WTC11 (cell line): Measurements from ENCODE around the gene VEPH1. TPM values are rescaled to one million over a fixed set of nuclear protein-coding genes. Genes with fewer than 3 reads are reported as not detected.

Experiments used
- ATAC-seq: fragments of 200-7000 bp; cut with Tn5 transposase; 2 replicates; pipeline ENCODE4 v1.10.0; 2021; ENCODE audit warnings: mild to moderate bottlenecking, moderate library complexity
- CTCF ChIA-PET: fragments of 300-600 bp; sonication (Branson Sonifier 250); formaldehyde crosslinking; loops from one replicate; lab custom pipeline; 2021; ENCODE audit warnings: antibody characterized with exemption; lab: Charles Lee
- POLR2A ChIA-PET: fragments of 350-600 bp; sonication (Branson Sonifier 250); formaldehyde crosslinking; loops from one replicate; lab custom pipeline; 2021; ENCODE audit warnings: antibody characterized with exemption; lab: Charles Lee
- DNase-seq: peaks from one replicate; pipeline ENCODE4 v3.0.0; 2021; ENCODE audit warnings: low spot score
- H3K27ac Mint-ChIP-seq: 2 replicates; pipeline ENCODE4 v1.8.0; 2021; ENCODE audit warnings: mixed read lengths
- H3K27me3 Mint-ChIP-seq: 2 replicates; pipeline ENCODE4 v1.8.0; 2021; ENCODE audit warnings: low read depth, mild to moderate bottlenecking, moderate library complexity, mixed read lengths
- H3K36me3 Mint-ChIP-seq: 2 replicates; pipeline ENCODE4 v1.8.0; 2021; ENCODE audit warnings: mixed read lengths
- H3K4me1 Mint-ChIP-seq: 2 replicates; pipeline ENCODE4 v1.8.0; 2022; ENCODE audit warnings: mixed read lengths
- H3K4me3 Mint-ChIP-seq: 2 replicates; pipeline ENCODE4 v1.8.0; 2021; ENCODE audit warnings: mild to moderate bottlenecking, moderate library complexity, mixed read lengths
- H3K9me3 Mint-ChIP-seq: 2 replicates; pipeline ENCODE4 v1.8.0; 2021; ENCODE audit warnings: mixed read lengths
- CREB1 ChIP-seq: sonication (generic); formaldehyde crosslinking; IDR thresholded peaks from 2 replicates; pipeline ENCODE4 v1.8.0; 2023; ENCODE audit warnings: mild to moderate bottlenecking, missing genetic modification reagents
- GRHL2 ChIP-seq: fragments of 250-450 bp; sonication (Bioruptor Pico); IDR thresholded peaks from 2 replicates; pipeline ENCODE4 v1.8.0; 2022; ENCODE audit warnings: mild to moderate bottlenecking, moderate library complexity; ENCODE audit not compliant: insufficient replicate concordance, severe bottlenecking
- NFATC4 ChIP-seq: fragments of 250-450 bp; sonication (Bioruptor Pico); IDR thresholded peaks from 2 replicates; pipeline ENCODE4 v1.9.0; 2021; ENCODE audit warnings: mild to moderate bottlenecking
- NFE2L1 ChIP-seq: sonication (generic); formaldehyde crosslinking; IDR thresholded peaks from 2 replicates; pipeline ENCODE4 v1.8.1; 2023; ENCODE audit warnings: missing genetic modification reagents
- NR3C1 ChIP-seq: sonication (generic); formaldehyde crosslinking; conservative IDR thresholded peaks from 2 replicates; pipeline ENCODE4 v1.8.1; 2023; ENCODE audit warnings: low read depth, mild to moderate bottlenecking, missing genetic modification reagents
- RELA ChIP-seq: sonication (generic); formaldehyde crosslinking; IDR thresholded peaks from 2 replicates; pipeline ENCODE4 v1.8.1; 2022; ENCODE audit warnings: missing genetic modification reagents, mild to moderate bottlenecking, borderline replicate concordance
- SMAD3 ChIP-seq: sonication (generic); formaldehyde crosslinking; IDR thresholded peaks from 2 replicates; pipeline ENCODE4 v1.8.0; 2022; ENCODE audit warnings: missing genetic modification reagents, mild to moderate bottlenecking, borderline replicate concordance
- TEAD4 ChIP-seq: sonication (generic); formaldehyde crosslinking; IDR thresholded peaks from 2 replicates; pipeline ENCODE4 v1.8.0; 2022; ENCODE audit warnings: mild to moderate bottlenecking, missing genetic modification reagents
- ZNF138 ChIP-seq: sonication (generic); formaldehyde crosslinking; conservative IDR thresholded peaks from 2 replicates; pipeline ENCODE4 v1.8.1; 2022; ENCODE audit warnings: mild to moderate bottlenecking, moderate library complexity, missing genetic modification reagents
- ZNF219 ChIP-seq: sonication (generic); formaldehyde crosslinking; IDR thresholded peaks from 2 replicates; pipeline ENCODE4 v1.8.0; 2023; ENCODE audit warnings: missing genetic modification reagents, mild to moderate bottlenecking, borderline replicate concordance
- ZNF671 ChIP-seq: fragments of 250-450 bp; sonication (Bioruptor Pico); IDR thresholded peaks from 2 replicates; pipeline ENCODE4 v1.8.0; 2021; ENCODE audit warnings: mild to moderate bottlenecking
- total RNA-seq: library from RNA; stranded (reverse); gene quantifications from 3 replicates; pipeline ENCODE4 v1.2.3, GENCODE V29; 2021
- TF ChIP-seq, protein P1 (sequence below): sonication (generic); formaldehyde crosslinking; conservative IDR thresholded peaks from 2 replicates; pipeline ENCODE4 v1.8.1; 2022; ENCODE audit warnings: mild to moderate bottlenecking, missing genetic modification reagents
- TF ChIP-seq, protein P2 (sequence below): sonication (generic); formaldehyde crosslinking; IDR thresholded peaks from 2 replicates; pipeline ENCODE4 v1.8.1; 2023; ENCODE audit warnings: mild to moderate bottlenecking, missing genetic modification reagents
- TF ChIP-seq, protein P3 (sequence below): sonication (generic); formaldehyde crosslinking; IDR thresholded peaks from 2 replicates; pipeline ENCODE4 v1.8.1; 2023; ENCODE audit warnings: mild to moderate bottlenecking, missing genetic modification reagents, borderline replicate concordance
- TF ChIP-seq, protein P4 (sequence below): fragments of 250-450 bp; sonication (Bioruptor Pico); IDR thresholded peaks from 2 replicates; pipeline ENCODE4 v1.9.0; 2021; ENCODE audit warnings: moderate library complexity, mild to moderate bottlenecking, inconsistent platforms, borderline replicate concordance
- TF ChIP-seq, protein P5 (sequence below): fragments of 250-450 bp; sonication (Bioruptor Pico); IDR thresholded peaks from 2 replicates; pipeline ENCODE4 v1.9.0; 2021; ENCODE audit warnings: mild to moderate bottlenecking
- TF ChIP-seq, protein P6 (sequence below): sonication (generic); formaldehyde crosslinking; IDR thresholded peaks from 2 replicates; pipeline ENCODE4 v1.8.0; 2022; ENCODE audit warnings: mild to moderate bottlenecking, missing genetic modification reagents
- TF ChIP-seq, protein P7 (sequence below): fragments of 250-450 bp; sonication (Bioruptor Pico); conservative IDR thresholded peaks from 2 replicates; pipeline ENCODE4 v1.9.0; 2021; ENCODE audit warnings: mild to moderate bottlenecking
- TF ChIP-seq, protein P8 (sequence below): sonication (generic); formaldehyde crosslinking; IDR thresholded peaks from 2 replicates; pipeline ENCODE4 v1.8.0; 2022; ENCODE audit warnings: mild to moderate bottlenecking, missing genetic modification reagents
- TF ChIP-seq, protein P9 (sequence below): sonication (generic); formaldehyde crosslinking; IDR thresholded peaks from 2 replicates; pipeline ENCODE4 v1.8.1; 2022; ENCODE audit warnings: missing genetic modification reagents, borderline replicate concordance
- TF ChIP-seq, protein P10 (sequence below): sonication (generic); formaldehyde crosslinking; IDR thresholded peaks from 2 replicates; pipeline ENCODE4 v1.8.0; 2023; ENCODE audit warnings: missing genetic modification reagents

Gene VEPH1
- total RNA-seq, 1 experiment from 2014 or later = 10.8 TPM

DNA sequence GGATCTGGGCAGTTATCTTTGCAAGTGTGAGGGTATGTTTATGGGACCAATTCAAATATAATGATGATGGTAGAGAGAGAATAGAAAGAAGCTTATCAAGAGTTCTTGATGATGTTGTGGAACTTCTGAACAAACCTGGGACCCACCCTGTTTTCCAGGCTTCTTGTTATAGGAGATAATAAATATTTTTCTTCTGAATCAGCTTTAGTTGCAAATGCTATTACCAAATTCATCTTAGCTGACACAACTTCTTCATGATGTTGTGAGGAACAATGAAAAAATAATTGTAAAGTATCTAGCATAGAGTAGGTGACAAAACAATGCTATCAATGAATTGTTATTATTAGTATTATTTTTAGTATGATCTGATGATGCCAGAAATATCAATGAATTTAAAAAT lies 110.1 kb downstream of the VEPH1 start:
- ChIA-PET CTCF (no interaction called here), POLR2A (no interaction called here)
- no peaks in the 10 kb centered on the region for H3K4me1 Mint-ChIP-seq
- DNase-seq (no peak), ATAC-seq (no peak)
- peaks cover 16% of the 10 kb centered on the region for H3K9me3 Mint-ChIP-seq
- no peaks in the 10 kb centered on the region for H3K36me3 Mint-ChIP-seq
- H3K27ac Mint-ChIP-seq = no peak overlapping the region
- H3K4me3 Mint-ChIP-seq = no peak overlapping the region
- TF ChIP-seq, protein P1, sequence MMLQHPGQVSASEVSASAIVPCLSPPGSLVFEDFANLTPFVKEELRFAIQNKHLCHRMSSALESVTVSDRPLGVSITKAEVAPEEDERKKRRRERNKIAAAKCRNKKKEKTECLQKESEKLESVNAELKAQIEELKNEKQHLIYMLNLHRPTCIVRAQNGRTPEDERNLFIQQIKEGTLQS (CRISPR knock-in tag) = no peak
- TF ChIP-seq NFATC4 (CRISPR knock-in tag) (no peak), ZNF138 (no peak), ZNF219 (CRISPR knock-in tag) (no peak), GRHL2 (no peak), RELA (no peak)
- TF ChIP-seq, protein P2, sequence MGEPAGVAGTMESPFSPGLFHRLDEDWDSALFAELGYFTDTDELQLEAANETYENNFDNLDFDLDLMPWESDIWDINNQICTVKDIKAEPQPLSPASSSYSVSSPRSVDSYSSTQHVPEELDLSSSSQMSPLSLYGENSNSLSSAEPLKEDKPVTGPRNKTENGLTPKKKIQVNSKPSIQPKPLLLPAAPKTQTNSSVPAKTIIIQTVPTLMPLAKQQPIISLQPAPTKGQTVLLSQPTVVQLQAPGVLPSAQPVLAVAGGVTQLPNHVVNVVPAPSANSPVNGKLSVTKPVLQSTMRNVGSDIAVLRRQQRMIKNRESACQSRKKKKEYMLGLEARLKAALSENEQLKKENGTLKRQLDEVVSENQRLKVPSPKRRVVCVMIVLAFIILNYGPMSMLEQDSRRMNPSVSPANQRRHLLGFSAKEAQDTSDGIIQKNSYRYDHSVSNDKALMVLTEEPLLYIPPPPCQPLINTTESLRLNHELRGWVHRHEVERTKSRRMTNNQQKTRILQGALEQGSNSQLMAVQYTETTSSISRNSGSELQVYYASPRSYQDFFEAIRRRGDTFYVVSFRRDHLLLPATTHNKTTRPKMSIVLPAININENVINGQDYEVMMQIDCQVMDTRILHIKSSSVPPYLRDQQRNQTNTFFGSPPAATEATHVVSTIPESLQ (CRISPR knock-in tag) = no peak
- TF ChIP-seq, protein P3, sequence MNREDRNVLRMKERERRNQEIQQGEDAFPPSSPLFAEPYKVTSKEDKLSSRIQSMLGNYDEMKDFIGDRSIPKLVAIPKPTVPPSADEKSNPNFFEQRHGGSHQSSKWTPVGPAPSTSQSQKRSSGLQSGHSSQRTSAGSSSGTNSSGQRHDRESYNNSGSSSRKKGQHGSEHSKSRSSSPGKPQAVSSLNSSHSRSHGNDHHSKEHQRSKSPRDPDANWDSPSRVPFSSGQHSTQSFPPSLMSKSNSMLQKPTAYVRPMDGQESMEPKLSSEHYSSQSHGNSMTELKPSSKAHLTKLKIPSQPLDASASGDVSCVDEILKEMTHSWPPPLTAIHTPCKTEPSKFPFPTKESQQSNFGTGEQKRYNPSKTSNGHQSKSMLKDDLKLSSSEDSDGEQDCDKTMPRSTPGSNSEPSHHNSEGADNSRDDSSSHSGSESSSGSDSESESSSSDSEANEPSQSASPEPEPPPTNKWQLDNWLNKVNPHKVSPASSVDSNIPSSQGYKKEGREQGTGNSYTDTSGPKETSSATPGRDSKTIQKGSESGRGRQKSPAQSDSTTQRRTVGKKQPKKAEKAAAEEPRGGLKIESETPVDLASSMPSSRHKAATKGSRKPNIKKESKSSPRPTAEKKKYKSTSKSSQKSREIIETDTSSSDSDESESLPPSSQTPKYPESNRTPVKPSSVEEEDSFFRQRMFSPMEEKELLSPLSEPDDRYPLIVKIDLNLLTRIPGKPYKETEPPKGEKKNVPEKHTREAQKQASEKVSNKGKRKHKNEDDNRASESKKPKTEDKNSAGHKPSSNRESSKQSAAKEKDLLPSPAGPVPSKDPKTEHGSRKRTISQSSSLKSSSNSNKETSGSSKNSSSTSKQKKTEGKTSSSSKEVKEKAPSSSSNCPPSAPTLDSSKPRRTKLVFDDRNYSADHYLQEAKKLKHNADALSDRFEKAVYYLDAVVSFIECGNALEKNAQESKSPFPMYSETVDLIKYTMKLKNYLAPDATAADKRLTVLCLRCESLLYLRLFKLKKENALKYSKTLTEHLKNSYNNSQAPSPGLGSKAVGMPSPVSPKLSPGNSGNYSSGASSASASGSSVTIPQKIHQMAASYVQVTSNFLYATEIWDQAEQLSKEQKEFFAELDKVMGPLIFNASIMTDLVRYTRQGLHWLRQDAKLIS (CRISPR knock-in tag) = no peak
- TF ChIP-seq, protein P4, sequence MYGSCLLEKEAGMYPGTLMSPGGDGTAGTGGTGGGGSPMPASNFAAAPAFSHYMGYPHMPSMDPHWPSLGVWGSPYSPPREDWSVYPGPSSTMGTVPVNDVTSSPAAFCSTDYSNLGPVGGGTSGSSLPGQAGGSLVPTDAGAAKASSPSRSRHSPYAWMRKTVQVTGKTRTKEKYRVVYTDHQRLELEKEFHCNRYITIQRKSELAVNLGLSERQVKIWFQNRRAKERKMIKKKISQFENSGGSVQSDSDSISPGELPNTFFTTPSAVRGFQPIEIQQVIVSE = no peak
- TF ChIP-seq, protein P5, sequence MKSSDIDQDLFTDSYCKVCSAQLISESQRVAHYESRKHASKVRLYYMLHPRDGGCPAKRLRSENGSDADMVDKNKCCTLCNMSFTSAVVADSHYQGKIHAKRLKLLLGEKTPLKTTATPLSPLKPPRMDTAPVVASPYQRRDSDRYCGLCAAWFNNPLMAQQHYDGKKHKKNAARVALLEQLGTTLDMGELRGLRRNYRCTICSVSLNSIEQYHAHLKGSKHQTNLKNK = no peak
- TF ChIP-seq, protein P6, sequence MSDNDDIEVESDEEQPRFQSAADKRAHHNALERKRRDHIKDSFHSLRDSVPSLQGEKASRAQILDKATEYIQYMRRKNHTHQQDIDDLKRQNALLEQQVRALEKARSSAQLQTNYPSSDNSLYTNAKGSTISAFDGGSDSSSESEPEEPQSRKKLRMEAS (CRISPR knock-in tag) = no peak
- TF ChIP-seq, protein P7, sequence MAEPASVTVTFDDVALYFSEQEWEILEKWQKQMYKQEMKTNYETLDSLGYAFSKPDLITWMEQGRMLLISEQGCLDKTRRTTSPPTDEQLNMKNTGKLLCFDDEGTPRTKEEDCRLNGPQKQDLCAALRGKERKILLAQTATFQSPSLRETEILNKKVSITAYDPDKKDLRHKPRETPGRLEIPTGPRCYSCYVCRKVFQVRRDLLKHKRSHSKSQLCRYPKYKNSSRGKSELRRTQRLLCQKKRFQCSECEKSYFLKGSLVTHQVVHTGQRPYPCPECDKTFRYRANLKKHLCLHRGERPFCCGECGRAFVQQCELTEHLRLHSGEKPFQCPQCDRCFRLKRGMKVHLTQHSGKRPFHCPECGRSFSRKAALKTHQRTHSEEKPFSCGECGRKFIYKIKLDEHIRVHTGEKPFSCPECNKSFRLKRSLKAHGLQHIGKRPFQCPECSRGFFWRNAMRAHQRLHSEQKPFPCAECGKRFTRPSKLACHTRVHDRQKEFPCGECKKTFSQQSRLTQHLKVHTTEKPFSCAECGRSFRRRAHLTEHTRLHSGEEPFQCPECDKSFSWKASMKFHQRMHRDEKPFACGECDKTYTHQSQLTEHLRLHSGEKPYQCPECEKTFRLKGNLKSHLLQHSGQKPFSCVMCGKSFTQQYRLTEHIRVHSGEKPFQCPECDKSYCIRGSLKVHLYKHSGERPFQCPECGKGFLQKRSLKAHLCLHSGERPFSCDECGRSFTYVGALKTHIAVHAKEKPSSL (CRISPR knock-in tag) = no peak
- no peaks in the 10 kb centered on the region for H3K27me3 Mint-ChIP-seq

DNA sequence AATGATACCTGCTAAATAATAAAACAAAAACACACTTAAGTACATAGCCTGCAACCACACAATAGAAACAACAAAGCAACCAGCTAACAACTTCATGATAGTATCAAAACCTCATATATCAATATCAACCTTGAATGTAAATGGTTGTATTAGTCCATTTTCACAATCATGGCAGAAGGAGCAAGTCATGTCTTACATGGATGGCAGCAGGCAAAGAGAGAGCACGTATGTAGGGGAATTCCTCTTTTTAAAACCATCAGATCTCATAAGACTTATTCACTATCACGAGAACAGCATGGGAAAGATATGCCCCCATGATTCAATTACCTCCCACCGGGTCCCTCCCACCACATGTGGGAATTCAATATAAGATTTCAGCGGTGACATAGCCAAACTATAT lies 111.1 kb downstream of the VEPH1 start:
- Mint-ChIP-seq H3K9me3 (peaks cover 16% of the 10 kb centered on the region), H3K27me3 (no peaks in the 10 kb centered on the region; the same call in 1 of the 2 replicates), H3K4me3 (no peak overlapping the region), H3K27ac (no peak overlapping the region), H3K4me1 (no peaks in the 10 kb centered on the region), H3K36me3 (no peaks in the 10 kb centered on the region)
- ChIA-PET POLR2A (no interaction called here), CTCF (no interaction called here)
- DNase-seq = no peak
- ATAC-seq = no peak
- TF ChIP-seq NR3C1 (no peak), GRHL2 (no peak), SMAD3 (CRISPR knock-in tag) (no peak), ZNF671 (no peak), TEAD4 (CRISPR knock-in tag) (no peak), NFE2L1 (CRISPR knock-in tag) (no peak), CREB1 (no peak)
- TF ChIP-seq, protein P8, sequence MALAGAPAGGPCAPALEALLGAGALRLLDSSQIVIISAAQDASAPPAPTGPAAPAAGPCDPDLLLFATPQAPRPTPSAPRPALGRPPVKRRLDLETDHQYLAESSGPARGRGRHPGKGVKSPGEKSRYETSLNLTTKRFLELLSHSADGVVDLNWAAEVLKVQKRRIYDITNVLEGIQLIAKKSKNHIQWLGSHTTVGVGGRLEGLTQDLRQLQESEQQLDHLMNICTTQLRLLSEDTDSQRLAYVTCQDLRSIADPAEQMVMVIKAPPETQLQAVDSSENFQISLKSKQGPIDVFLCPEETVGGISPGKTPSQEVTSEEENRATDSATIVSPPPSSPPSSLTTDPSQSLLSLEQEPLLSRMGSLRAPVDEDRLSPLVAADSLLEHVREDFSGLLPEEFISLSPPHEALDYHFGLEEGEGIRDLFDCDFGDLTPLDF (CRISPR knock-in tag) = no peak
- TF ChIP-seq, protein P9, sequence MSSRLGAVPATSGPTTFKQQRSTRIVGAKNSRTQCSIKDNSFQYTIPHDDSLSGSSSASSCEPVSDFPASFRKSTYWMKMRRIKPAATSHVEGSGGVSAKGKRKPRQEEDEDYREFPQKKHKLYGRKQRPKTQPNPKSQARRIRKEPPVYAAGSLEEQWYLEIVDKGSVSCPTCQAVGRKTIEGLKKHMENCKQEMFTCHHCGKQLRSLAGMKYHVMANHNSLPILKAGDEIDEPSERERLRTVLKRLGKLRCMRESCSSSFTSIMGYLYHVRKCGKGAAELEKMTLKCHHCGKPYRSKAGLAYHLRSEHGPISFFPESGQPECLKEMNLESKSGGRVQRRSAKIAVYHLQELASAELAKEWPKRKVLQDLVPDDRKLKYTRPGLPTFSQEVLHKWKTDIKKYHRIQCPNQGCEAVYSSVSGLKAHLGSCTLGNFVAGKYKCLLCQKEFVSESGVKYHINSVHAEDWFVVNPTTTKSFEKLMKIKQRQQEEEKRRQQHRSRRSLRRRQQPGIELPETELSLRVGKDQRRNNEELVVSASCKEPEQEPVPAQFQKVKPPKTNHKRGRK = no peak
- TF ChIP-seq, protein P10, sequence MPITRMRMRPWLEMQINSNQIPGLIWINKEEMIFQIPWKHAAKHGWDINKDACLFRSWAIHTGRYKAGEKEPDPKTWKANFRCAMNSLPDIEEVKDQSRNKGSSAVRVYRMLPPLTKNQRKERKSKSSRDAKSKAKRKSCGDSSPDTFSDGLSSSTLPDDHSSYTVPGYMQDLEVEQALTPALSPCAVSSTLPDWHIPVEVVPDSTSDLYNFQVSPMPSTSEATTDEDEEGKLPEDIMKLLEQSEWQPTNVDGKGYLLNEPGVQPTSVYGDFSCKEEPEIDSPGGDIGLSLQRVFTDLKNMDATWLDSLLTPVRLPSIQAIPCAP (CRISPR knock-in tag) = no peak
- TF ChIP-seq, protein P5 = no peak
- TF ChIP-seq, protein P6 (CRISPR knock-in tag) = no peak
